SK-N-DZ (cell line): ENCODE measurements around the gene TREM1. TPM values are rescaled to one million over a fixed set of nuclear protein-coding genes. Genes with fewer than 3 reads are reported as not detected.

Source experiments
- DNase-seq: peaks from one replicate; pipeline ENCODE4 v3.0.0-alpha.2; 2015; ENCODE audit warnings: low spot score
- polyA plus RNA-seq, 2 experiments: library from polyadenylated mRNA; depleted of rRNA; stranded (reverse); fragments of >200 nt; gene quantifications; 2 replicates each; pipeline ENCODE4 v1.2.3, GENCODE V29; 2014

The TREM1 gene
- polyA plus RNA-seq (2014; cell fraction: cytosol; rRNA removed) = not detected in 2 replicates
- not detected in 2 replicates for polyA plus RNA-seq (2014; cell fraction: nucleus; rRNA removed)

DNA sequence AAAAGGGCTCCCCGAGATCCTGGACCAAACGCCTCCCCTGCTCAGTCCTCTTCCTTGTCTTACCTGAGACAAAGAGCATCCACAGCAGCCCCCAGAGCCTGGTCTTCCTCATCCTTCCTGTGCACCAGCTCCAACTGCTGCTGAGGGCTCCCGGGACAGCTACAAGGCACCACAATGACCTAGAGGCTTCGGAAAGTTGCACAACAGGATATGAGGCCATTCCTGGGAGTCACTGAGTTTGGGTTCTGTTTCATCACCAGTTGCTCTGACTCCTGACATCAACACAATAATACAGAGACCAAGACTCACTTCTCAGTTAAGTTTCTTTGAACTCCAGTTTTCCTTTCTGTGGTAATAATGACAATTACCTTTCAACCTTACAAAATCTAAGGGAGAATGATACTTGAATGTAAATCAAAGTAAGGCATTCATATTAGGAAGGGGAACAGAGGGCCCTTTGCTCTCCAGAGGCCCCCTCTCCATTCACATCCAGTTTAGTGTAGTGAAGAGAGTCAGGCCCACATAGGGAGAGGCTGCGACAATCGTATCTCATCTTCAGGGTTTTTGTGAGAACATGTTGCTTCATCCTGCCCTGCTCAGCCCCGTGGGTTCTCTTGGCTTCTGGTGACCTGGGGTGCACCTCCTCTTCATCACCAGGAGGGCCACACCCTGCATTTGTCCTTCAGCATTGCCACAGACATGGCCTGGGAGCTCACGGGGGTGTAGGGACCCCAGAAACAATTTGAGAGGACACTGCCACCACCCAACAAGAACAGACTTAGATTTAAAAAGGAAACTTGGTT, at the start of gene TREM1:
TSS of gene TREM1 (minus strand) at position 139 of the 803 bp plus-strand sequence. CDS start at position 112, 27 bp downstream.
- DNase-seq = no peak

DNA sequence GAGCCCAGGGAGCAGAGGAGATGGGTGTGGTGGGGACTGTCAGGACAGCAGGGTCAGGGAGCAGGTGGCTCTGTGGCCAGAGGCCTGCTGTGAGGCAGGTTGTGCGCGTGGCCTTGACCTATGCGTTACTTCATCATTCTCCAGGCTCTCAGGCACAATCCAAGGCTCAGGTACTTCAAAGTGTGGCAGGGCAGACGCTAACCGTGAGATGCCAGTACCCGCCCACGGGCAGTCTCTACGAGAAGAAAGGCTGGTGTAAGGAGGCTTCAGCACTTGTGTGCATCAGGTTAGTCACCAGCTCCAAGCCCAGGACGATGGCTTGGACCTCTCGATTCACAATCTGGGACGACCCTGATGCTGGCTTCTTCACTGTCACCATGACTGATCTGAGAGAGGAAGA, 49.5 kb upstream of the TREM1 start:
- no peak for DNase-seq

GRCh38 chr6:41335296-41335695, 48.8 kb upstream of the TREM1 start, which contains the start of gene NCR2:
NCR2 (plus strand) TSS chr6:41335608; CDS start chr6:41335877, 269 bp downstream.
- no peak for DNase-seq

DNA sequence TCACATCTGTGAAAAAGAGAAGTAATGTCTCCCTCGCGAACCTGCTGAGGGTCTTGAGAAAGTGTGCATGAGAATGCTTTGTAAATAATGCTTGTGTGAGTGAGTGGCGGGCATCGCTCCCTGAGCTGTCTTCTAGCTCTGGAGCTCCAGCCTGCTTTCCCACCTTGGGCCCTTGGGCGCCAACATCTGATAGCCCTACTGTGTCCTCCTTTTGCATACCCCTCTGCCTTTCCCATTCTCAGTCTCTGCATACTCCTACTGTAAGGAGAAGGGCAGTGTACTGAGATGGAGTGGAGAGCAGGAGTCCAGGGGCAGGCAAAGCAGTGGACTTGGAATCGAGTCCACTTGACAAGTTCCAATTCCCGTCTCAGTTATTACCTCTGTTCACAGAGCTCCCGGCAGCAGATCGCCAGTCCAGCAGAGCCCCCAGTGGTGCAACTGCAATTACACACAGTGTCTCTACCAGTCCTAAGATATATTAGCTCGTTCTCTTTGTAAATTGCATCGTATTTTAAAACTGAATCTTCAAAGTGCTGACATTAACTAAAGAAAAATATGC, 48.1 kb upstream of the TREM1 start:
- DNase-seq = no peak

- no peak for DNase-seq
Measured at GRCh38 chr6:41332842-41333736, 46.6 kb upstream of the TREM1 start.

DNA sequence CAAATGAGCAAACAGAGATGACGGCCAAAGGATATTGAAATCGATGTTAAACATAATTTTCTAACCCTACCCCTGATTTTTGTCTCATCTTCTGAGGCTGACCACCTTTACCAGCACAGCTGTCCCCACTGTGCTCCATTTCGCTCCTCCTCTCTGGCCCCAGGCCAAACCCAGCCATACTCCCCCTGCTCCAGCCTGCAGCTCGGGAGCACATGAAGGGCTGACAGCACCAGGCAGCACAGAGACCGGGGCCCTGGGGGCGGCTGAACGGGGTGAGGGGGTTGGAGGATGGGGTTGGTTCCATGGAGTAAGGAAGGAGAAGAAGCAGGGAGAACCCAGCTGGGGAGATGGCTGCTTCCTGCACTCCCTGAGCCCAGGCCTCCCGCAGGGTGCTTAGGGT, 45.8 kb upstream of the TREM1 start:
- no peak for DNase-seq

- DNase-seq = no peak
Measured at GRCh38 chr6:41331401-41332150, 45.1 kb upstream of the TREM1 start.

GRCh38 chr6:41327177-41327576, 40.7 kb upstream of the TREM1 start:
- no peak for DNase-seq

GRCh38 chr6:41326092-41326491, 39.6 kb upstream of the TREM1 start:
- no peak for DNase-seq

GRCh38 chr6:41325446-41326066, 39.1 kb upstream of the TREM1 start:
- no peak for DNase-seq

DNA sequence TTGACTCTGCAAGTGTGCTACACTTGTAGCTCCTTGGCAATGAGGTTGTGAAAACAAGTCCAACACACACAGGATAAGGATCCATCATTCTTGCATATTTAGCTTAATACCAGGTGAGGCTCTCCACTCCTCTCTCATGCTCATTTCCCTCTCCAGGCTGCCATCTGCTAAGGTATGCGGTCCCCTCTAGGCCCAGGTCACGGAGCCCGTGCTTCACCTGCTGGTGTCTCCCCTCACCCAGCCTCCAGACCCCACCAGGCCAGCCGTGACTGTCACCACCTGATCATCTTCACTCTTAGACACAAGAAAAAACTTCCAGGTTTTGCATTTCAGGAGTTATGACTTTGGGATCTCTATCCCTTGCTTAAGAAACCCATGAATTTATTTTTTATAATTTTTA, 34.7 kb upstream of the TREM1 start:
- no peak for DNase-seq

DNA sequence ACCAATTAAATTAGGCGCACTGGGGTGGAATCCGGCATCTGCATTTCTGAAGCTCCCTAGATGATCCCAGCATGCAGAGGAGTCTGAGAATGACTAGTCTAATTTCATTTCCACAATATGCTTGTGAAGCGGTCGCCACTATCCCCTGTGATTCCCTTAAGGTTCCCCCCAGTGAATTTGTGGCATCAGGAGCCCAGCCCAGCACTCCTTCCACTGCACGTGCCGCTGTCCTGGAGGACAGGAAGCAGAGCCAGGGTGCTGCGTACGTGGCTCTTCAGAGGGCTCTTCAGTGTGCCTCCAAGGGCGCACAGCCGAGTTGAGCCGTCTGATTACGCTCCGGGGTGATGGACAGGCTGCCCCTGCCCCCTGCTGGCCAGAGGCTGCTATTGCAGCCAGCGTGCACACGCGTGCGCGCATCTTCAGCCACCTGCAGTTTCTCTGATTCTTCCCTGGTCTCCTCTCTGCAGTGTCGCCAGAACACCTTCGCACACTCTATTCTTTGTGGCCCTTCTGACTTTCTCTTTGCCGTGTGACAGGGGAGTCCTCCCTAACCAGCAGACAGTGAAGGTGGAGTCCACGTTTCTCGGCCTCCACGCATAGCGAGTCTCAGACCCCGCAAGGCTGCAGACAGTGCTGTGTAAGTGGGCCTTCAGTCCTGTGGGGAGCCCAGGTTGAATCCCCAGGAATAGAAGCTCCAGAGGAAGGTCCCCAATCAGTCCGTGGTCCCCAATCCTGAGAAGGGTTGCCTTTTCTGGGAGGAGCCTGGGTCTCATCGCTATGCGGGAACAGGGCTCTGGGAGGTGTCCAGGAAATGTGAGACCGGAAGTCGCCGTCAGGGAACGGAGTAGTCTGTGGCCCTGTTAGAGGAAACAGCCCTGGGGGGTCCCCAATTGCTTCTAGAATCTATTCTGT, 32.4 kb upstream of the TREM1 start:
- peak; percentile 75 for DNase-seq

DNA sequence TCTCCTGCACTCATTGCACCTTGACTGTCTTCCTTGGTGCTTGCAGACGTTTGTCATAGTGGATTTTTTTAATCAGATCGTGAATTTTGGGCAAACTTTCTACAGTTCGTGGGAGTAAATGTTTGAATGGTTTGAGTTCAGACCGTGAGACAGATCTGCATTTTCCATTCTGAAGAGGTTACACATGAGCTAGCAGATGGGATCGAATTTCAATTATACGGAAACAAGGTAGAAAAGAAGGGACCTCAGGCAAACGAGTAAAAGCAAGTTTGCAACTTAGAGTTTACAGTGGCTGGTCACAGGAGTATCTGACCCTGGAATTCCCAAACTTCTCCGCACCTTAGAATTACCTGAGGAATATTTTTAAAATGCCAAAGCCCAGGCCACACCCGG, 31.8 kb upstream of the TREM1 start:
- DNase-seq = no peak

- DNase-seq = no peak
Measured at GRCh38 chr6:41315943-41316620, 29.6 kb upstream of the TREM1 start.

- DNase-seq = no peak
Measured at GRCh38 chr6:41315203-41315602, 28.7 kb upstream of the TREM1 start.

- peak; percentile 53 for DNase-seq
Measured at GRCh38 chr6:41306187-41306854, 19.8 kb upstream of the TREM1 start.

- no peak for DNase-seq
Measured at GRCh38 chr6:41302638-41303037, 16.2 kb upstream of the TREM1 start.

DNA sequence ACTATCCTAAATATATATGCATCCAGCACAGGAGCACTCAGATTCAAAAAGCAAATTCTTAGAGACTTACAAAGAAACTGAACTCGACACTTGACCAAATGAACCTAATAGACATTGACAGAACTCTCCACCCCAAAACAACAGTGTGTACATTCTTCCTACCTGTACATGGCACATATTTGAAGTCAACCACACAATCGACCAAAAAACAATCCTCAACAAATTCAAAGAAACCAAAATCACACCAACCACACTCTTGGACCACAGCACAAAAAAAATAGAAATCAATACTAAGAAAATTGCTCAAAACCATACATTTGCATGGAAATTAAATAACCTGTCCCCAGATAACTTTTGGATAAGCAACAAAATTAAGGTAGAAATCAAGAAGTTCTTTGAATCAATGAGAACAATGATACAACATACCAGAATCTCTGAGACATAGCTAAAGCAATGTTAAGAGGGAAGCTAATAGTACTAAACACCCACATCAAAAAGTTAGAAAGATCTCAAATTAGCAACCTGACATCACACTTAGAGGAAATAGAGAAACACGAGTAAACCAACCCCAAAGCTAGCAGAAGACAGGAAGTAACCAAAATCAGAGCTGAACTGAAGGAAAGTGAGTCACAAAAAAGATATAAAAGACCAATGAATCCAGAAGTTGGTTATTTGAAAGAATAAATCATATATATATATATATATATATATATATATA, 12.5 kb upstream of the TREM1 start:
- DNase-seq = no peak
